Astrocyte of the spinal cord (primary cell): Measurements from ENCODE around the gene SENP8.
"Not testable (repeated sequence)": the region's sequence is repeated elsewhere in the genome, so short reads cannot be mapped to it uniquely, and the experiment has no call there.

Experiments
- DNase-seq: peaks from one replicate; pipeline ENCODE4 v3.0.0; 2011; ENCODE audit warnings: low read depth, low spot score
- H3K4me3 ChIP-seq: 2 replicates; pipeline ENCODE4 v1.5.1; 2011; ENCODE audit warnings: low read depth, mild to moderate bottlenecking, low read length, moderate library complexity
- CTCF ChIP-seq: IDR thresholded peaks from 2 replicates; pipeline ENCODE4 v1.5.1; 2012; ENCODE audit warnings: low read depth, mild to moderate bottlenecking, low read length, inconsistent platforms
- in situ Hi-C: cut with HindIII; loops from 2 replicates; pipeline ENCODE4 v1.10.0; 2017; ENCODE audit warnings: low sequenced_read_pairs

Gene SENP8

GRCh38 chr15:72096796-72097195 lies 21.4 kb upstream of the SENP8 start:
- DNase-seq = no peak
- TF ChIP-seq CTCF = no peak
- in situ Hi-C loops = no loop called here
- H3K4me3 ChIP-seq = no peak overlapping the region

GRCh38 chr15:72098040-72098439 lies 20.2 kb upstream of the SENP8 start:
- in situ Hi-C loops = no loop called here
- TF ChIP-seq CTCF = no peak
- H3K4me3 ChIP-seq = no peak overlapping the region
- DNase-seq = peak; percentile 7

GRCh38 chr15:72099155-72099554 lies 19.0 kb upstream of the SENP8 start:
- in situ Hi-C loops = no loop called here
- no peak for TF ChIP-seq CTCF

GRCh38 chr15:72100551-72100950 lies 17.7 kb upstream of the SENP8 start:
- in situ Hi-C loops, DNase-seq, H3K4me3 ChIP-seq: not testable (repeated sequence)

More at GRCh38 chr15:72099155-72099554, 19.0 kb upstream of the SENP8 start:
- no peak for DNase-seq
- H3K4me3 ChIP-seq = no peak overlapping the region

- H3K4me3 ChIP-seq = no peak overlapping the region
- in situ Hi-C loops = no loop called here
- no peak for DNase-seq
- no peak for TF ChIP-seq CTCF
These were observed 13.1 kb upstream of the SENP8 start for GRCh38 chr15:72105111-72105510.

- DNase-seq = no peak
- no peak overlapping the region for H3K4me3 ChIP-seq
- no peak for TF ChIP-seq CTCF
- in situ Hi-C loops = no loop called here
These were observed 12.1 kb upstream of the SENP8 start for GRCh38 chr15:72106068-72106467.

GRCh38 chr15:72110355-72110754 lies 7.8 kb upstream of the SENP8 start:
- no peak overlapping the region for H3K4me3 ChIP-seq
- DNase-seq = no peak
- TF ChIP-seq CTCF = no peak
- in situ Hi-C loops = no loop called here
